HG03097 (cell line): ENCODE data around the gene SH2D3C.
A peak's percentile ranks its signal among the peaks of the same experiment; 100 is the strongest.
"Not testable (repeated sequence)": the region's sequence is repeated elsewhere in the genome, so short reads cannot be mapped to it uniquely, and the experiment has no call there.

Source experiments
- ATAC-seq: cut with Tn5 transposase; IDR thresholded peaks from one replicate; pipeline ENCODE4 v1.9.1; 2021; ENCODE audit not compliant: unreplicated experiment, low FRiP score

The SH2D3C gene

GRCh38 chr9:127785933-127786772, 7.7 kb upstream of the SH2D3C start, which contains the start of gene CDK9:
Gene CDK9, plus strand, starts transcription at chr9:127786034. Its CDS starts 115 bp downstream, at chr9:127786149.
- ATAC-seq: peak; percentile 53

- ATAC-seq: peak; percentile 45
Observed at GRCh38 chr9:127785023-127785932, 6.8 kb upstream of the SH2D3C start.

GRCh38 chr9:127783111-127784008, 4.9 kb upstream of the SH2D3C start:
- ATAC-seq: no peak

GRCh38 chr9:127781806-127782205, 3.3 kb upstream of the SH2D3C start:
- ATAC-seq: no peak

- not testable (repeated sequence) for ATAC-seq
Observed at GRCh38 chr9:127780909-127781308, 2.4 kb upstream of the SH2D3C start.

- ATAC-seq: no peak
Observed at GRCh38 chr9:127780126-127780885, 1.8 kb upstream of the SH2D3C start.

GRCh38 chr9:127779136-127779981, 893 bp upstream of the SH2D3C start:
- no peak for ATAC-seq

GRCh38 chr9:127777368-127777980, 992 bp downstream of the SH2D3C start:
- ATAC-seq: no peak

- ATAC-seq: no peak
Observed at GRCh38 chr9:127776924-127777289, 1.6 kb downstream of the SH2D3C start.

- ATAC-seq: no peak
Observed at GRCh38 chr9:127776195-127776923, 2.1 kb downstream of the SH2D3C start.

GRCh38 chr9:127773981-127774380, 4.5 kb downstream of the SH2D3C start:
- ATAC-seq: no peak

GRCh38 chr9:127773272-127773671, 5.2 kb downstream of the SH2D3C start:
- ATAC-seq: no peak

GRCh38 chr9:127772603-127773002, 5.9 kb downstream of the SH2D3C start:
- ATAC-seq: no peak

GRCh38 chr9:127771570-127772189, 6.8 kb downstream of the SH2D3C start:
- no peak for ATAC-seq

GRCh38 chr9:127770905-127771569, 7.4 kb downstream of the SH2D3C start:
- ATAC-seq: peak; percentile 89

GRCh38 chr9:127770583-127770904, 7.9 kb downstream of the SH2D3C start:
- ATAC-seq: no peak
